GM06990 (cell line): Measurements from ENCODE around the gene CMA1.
"Not testable (repeated sequence)": the region's sequence is repeated elsewhere in the genome, so short reads cannot be mapped to it uniquely, and the experiment has no call there.

Experiments used
- DNase-seq: peaks from one replicate; pipeline ENCODE4 v3.0.0-alpha.2; 2011; ENCODE audit not compliant: insufficient read length; ENCODE audit errors: extremely low read depth
- H3K27me3 ChIP-seq: replicated peaks from 2 replicates; pipeline ENCODE4 v1.6.0; 2011; ENCODE audit warnings: low read length; ENCODE audit not compliant: control insufficient read depth, insufficient read depth
- H3K36me3 ChIP-seq: 2 replicates; pipeline ENCODE4 v1.5.1; 2011; ENCODE audit warnings: low read length; ENCODE audit not compliant: control insufficient read depth, insufficient read depth
- H3K4me3 ChIP-seq: replicated peaks from 2 replicates; pipeline ENCODE4 v1.5.1; 2011; ENCODE audit warnings: low read depth, mild to moderate bottlenecking, control low read depth, low read length
- TF ChIP-seq, protein P1 (sequence below): IDR thresholded peaks from 2 replicates; pipeline ENCODE4 v1.5.1; 2011; ENCODE audit warnings: low read length, control low read depth, mild to moderate bottlenecking, inconsistent platforms; ENCODE audit not compliant: insufficient read depth, poor library complexity, severe bottlenecking

Gene CMA1

DNA sequence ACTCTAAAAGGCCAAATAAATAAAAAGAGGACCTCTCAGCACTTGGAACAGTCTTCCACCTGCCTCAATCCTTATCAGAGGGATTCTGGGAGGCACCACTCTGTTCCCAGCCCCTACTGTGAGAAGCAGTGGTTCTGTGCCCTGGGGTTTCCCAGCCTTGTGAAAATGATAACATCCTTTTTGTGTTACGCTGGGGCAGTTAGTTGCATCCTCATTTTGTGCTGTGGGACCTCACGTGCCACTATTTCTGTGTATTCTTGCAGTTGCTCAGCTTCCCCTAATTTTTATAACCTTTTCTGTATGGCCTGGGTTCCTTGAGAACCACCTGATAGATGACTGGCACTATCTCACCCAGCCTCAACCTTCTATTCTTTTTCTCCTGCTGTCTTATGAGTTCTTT lies 10.8 kb upstream of the CMA1 start:
- no peak overlapping the region for H3K4me3 ChIP-seq
- no peaks in the 10 kb centered on the region for H3K36me3 ChIP-seq
- no peak for DNase-seq
- TF ChIP-seq, protein P1, sequence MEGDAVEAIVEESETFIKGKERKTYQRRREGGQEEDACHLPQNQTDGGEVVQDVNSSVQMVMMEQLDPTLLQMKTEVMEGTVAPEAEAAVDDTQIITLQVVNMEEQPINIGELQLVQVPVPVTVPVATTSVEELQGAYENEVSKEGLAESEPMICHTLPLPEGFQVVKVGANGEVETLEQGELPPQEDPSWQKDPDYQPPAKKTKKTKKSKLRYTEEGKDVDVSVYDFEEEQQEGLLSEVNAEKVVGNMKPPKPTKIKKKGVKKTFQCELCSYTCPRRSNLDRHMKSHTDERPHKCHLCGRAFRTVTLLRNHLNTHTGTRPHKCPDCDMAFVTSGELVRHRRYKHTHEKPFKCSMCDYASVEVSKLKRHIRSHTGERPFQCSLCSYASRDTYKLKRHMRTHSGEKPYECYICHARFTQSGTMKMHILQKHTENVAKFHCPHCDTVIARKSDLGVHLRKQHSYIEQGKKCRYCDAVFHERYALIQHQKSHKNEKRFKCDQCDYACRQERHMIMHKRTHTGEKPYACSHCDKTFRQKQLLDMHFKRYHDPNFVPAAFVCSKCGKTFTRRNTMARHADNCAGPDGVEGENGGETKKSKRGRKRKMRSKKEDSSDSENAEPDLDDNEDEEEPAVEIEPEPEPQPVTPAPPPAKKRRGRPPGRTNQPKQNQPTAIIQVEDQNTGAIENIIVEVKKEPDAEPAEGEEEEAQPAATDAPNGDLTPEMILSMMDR: no peak
- no peaks in the 10 kb centered on the region for H3K27me3 ChIP-seq

DNA sequence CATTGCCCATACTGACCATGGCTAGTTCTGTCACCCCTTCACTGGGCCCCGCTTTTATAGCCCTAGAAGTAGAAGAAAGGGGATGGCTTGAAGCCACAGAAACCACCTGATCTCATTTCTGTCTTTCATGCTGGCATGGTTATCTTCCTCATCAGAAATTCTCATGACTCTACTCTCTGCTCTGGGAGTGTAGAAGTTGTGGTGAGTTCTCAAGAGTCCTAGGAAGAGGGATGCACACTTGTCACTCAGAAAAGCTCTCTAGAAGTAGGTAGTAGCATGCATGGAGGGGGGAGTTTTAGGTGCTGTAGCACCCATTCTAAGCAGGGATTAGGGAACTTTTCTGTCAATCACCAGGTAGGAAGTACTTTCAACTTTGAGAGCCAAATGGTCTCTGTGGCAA lies 6.1 kb upstream of the CMA1 start:
- TF ChIP-seq, protein P1: no peak
- no peaks in the 10 kb centered on the region for H3K36me3 ChIP-seq
- H3K4me3 ChIP-seq: no peak overlapping the region
- H3K27me3 ChIP-seq: no peaks in the 10 kb centered on the region
- DNase-seq: no peak

DNA sequence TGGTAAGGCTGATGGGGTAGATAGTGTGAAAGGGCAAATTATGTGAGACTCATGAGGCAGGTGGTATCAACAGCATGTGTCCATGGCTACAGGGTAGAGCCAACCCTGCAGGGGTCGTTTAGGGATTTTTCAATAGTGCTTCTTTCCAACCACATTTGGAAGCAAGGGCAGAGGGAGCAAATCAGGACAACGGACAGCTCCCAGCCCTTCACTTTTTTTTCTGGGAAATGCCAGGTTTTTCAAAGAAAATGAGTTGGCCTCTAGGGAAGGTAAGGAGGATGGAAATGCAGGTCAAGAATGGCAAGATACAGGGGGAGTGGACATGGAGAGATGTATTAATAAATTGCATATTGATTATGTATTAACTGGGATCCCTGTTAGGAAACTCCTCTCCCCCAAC lies 4.9 kb upstream of the CMA1 start:
- Histone ChIP-seq H3K27me3 (no peaks in the 10 kb centered on the region), H3K36me3 (no peaks in the 10 kb centered on the region), H3K4me3 (no peak overlapping the region)
- TF ChIP-seq, protein P1: no peak
- no peak for DNase-seq

DNA sequence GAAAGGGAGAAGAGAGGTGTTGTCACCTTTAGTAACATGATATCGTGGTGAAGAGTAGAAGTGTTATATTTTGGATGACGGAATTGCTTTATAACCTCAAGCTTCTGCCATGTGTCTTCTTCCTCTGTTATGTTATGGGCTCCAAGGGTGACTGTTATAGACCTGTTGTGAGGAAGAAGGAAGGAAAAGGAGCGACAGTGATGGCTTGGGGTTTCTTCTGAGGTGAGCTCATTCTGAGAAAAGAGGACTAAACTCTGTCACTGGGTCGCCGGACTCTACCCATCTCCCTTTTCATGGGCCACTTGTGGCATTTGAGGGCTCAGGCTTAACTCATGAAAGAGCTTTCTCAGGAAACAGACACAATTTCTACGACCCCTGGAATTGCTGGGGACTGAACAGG lies 1.6 kb downstream of the CMA1 start:
- no peak for DNase-seq
- no peak overlapping the region for H3K4me3 ChIP-seq
- TF ChIP-seq, protein P1: no peak
- H3K27me3 ChIP-seq: no peaks in the 10 kb centered on the region
- no peaks in the 10 kb centered on the region for H3K36me3 ChIP-seq

DNA sequence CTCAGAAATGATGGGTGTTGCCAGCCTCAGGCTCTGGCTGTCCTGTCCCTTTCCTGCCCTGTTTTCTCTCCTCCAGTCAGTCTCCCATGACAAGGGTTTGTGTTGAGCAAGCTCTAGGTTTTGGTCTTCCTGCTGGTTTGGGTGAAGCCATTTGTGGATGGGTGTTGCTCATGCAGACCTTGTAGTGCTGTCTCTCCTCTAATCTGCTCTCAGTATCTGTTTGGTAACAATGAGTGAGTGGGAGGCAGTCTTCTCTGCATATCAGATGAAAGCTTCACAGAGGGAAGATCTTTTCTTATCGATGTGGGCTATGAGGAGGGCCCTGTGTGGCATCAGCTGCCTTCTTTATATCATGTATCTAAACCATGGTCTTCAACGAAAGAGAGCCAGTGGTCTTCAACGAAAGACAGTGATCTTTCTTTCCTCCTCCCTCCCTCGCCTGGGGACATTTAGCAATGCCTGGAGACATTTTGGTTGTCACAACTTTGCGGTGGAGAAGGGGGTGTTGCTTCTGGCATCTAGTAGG lies 3.6 kb downstream of the CMA1 start:
- Histone ChIP-seq H3K27me3 (no peaks in the 10 kb centered on the region), H3K4me3 (no peak overlapping the region), H3K36me3 (no peaks in the 10 kb centered on the region)
- DNase-seq: no peak
- TF ChIP-seq, protein P1: no peak

DNA sequence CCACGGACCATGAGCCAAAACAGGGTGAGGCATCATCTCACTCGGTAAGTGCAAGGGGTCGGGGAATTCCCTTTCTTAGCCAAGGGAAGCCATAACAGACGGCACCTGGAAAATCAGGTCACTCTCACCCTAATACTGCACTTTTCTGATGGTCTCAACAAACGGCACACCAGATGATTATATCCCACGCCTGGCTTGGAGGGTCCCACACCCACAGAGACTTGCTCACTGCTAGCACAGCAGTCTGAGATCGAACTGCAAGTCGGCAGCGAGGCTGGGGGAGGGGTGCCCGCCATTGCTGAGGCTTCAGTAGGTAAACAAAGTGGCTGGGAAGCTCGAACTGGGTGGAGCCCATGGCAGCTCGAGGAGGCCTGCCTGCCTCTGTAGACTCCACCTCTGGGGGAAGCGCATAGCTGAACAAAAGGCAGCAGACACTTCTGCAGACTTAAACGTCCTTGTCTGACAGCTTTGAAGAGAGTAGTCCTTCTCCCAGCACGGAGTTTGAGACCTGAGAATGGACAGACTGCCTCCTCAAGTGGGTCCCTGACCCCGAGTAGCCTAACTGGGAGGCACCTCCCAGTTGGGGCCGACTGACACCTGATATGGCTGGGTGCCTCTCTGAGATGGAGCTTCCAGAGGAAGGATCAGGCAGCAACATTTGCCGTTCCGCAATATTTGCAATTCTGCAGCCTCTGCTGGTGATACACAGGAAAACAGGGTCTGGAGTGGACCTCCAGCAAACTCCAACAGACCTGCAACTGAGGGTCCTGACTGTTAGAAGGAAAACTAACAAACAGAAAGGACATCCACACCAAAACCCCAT lies 16.3 kb downstream of the CMA1 start:
- not testable (repeated sequence) for H3K27me3 ChIP-seq, H3K36me3 ChIP-seq, DNase-seq, H3K4me3 ChIP-seq
